HUES64 (cell line): ENCODE data around the gene SH3TC1.

ENCODE experiments used
- H3K27ac ChIP-seq: 2 replicates; pipeline ENCODE4 v1.7.0; 2013; ENCODE audit warnings: low read depth, low read length, inconsistent platforms
- H3K27me3 ChIP-seq: 2 replicates; pipeline ENCODE4 v1.6.1; 2013; ENCODE audit warnings: mild to moderate bottlenecking, low read length; ENCODE audit not compliant: insufficient read depth
- H3K36me3 ChIP-seq: 2 replicates; pipeline ENCODE4 v1.6.1; 2013; ENCODE audit warnings: mild to moderate bottlenecking, low read length; ENCODE audit not compliant: insufficient read depth
- H3K4me1 ChIP-seq: 2 replicates; pipeline ENCODE4 v1.6.1; 2013; ENCODE audit warnings: mild to moderate bottlenecking, low read length, moderate library complexity; ENCODE audit not compliant: insufficient read depth
- H3K4me3 ChIP-seq: 2 replicates; pipeline ENCODE4 v1.5.1; 2013; ENCODE audit warnings: mild to moderate bottlenecking, low read length, moderate library complexity
- H3K9ac ChIP-seq: 2 replicates; pipeline ENCODE4 v1.6.1; 2013; ENCODE audit warnings: mild to moderate bottlenecking, low read depth, low read length
- H3K9me3 ChIP-seq: 2 replicates; pipeline ENCODE4 v1.6.1; 2013; ENCODE audit warnings: low read depth, low read length; ENCODE audit not compliant: insufficient read depth
- WGBS: fragments of 150-250, 120-280 bp; methylation state at CpG from one replicate; pipeline ENCODE4 v1.1.7; 2013; ENCODE audit warnings: missing lambda C conversion rate; 5-methylcytosine and 5-hydroxymethylcytosine counted together

The SH3TC1 gene

GRCh38 chr4:8211737-8212581 lies 12.9 kb downstream of the SH3TC1 start:
- no peaks in the 10 kb centered on the region for H3K27me3 ChIP-seq
- WGBS, result 87% methylated on average over 20 of the region's 22 CpGs
- H3K36me3 ChIP-seq, result no peaks in the 10 kb centered on the region
- H3K9me3 ChIP-seq, result no peaks in the 10 kb centered on the region
- no peak overlapping the region for H3K9ac ChIP-seq
- no peaks in the 10 kb centered on the region for H3K4me1 ChIP-seq
- H3K27ac ChIP-seq, result no peak overlapping the region
- H3K4me3 ChIP-seq, result no peak overlapping the region

- Histone ChIP-seq H3K4me1 (no peaks in the 10 kb centered on the region), H3K4me3 (no peak overlapping the region), H3K27ac (no peak overlapping the region), H3K27me3 (no peaks in the 10 kb centered on the region), H3K36me3 (no peaks in the 10 kb centered on the region), H3K9ac (no peak overlapping the region), H3K9me3 (no peaks in the 10 kb centered on the region)
- 89% methylated on average over 12 of the region's 12 CpGs for WGBS
Observed at GRCh38 chr4:8212622-8213021, 13.5 kb downstream of the SH3TC1 start.

- H3K27me3 ChIP-seq, result no peaks in the 10 kb centered on the region
- H3K4me3 ChIP-seq, result no peak overlapping the region
- H3K4me1 ChIP-seq, result no peaks in the 10 kb centered on the region
- no peaks in the 10 kb centered on the region for H3K9me3 ChIP-seq
- no peaks in the 10 kb centered on the region for H3K36me3 ChIP-seq
- 82% methylated on average over 7 of the region's 7 CpGs for WGBS
- H3K9ac ChIP-seq, result no peak overlapping the region
- H3K27ac ChIP-seq, result no peak overlapping the region
Observed at GRCh38 chr4:8213121-8213520, 14.0 kb downstream of the SH3TC1 start.

GRCh38 chr4:8214136-8214535 lies 15.0 kb downstream of the SH3TC1 start:
- no peaks in the 10 kb centered on the region for H3K36me3 ChIP-seq
- H3K9me3 ChIP-seq, result no peaks in the 10 kb centered on the region
- WGBS, result 90% methylated on average over 13 of the region's 13 CpGs
- H3K27ac ChIP-seq, result no peak overlapping the region
- no peaks in the 10 kb centered on the region for H3K4me1 ChIP-seq
- no peak overlapping the region for H3K9ac ChIP-seq
- H3K27me3 ChIP-seq, result no peaks in the 10 kb centered on the region
- H3K4me3 ChIP-seq, result no peak overlapping the region

- WGBS, result 83% methylated on average over 12 of the region's 12 CpGs
- no peaks in the 10 kb centered on the region for H3K4me1 ChIP-seq
- no peaks in the 10 kb centered on the region for H3K27me3 ChIP-seq
- H3K9me3 ChIP-seq, result no peaks in the 10 kb centered on the region
- H3K9ac ChIP-seq, result no peak overlapping the region
- H3K4me3 ChIP-seq, result no peak overlapping the region
- no peaks in the 10 kb centered on the region for H3K36me3 ChIP-seq
- H3K27ac ChIP-seq, result no peak overlapping the region
Observed at GRCh38 chr4:8215001-8215427, 15.9 kb downstream of the SH3TC1 start.

GRCh38 chr4:8215641-8216442 lies 16.8 kb downstream of the SH3TC1 start:
- Histone ChIP-seq H3K36me3 (no peaks in the 10 kb centered on the region), H3K4me3 (no peak overlapping the region), H3K27me3 (no peaks in the 10 kb centered on the region), H3K27ac (no peak overlapping the region), H3K9me3 (no peaks in the 10 kb centered on the region), H3K9ac (no peak overlapping the region), H3K4me1 (no peaks in the 10 kb centered on the region)
- 94% methylated on average over 23 of the region's 23 CpGs for WGBS

DNA sequence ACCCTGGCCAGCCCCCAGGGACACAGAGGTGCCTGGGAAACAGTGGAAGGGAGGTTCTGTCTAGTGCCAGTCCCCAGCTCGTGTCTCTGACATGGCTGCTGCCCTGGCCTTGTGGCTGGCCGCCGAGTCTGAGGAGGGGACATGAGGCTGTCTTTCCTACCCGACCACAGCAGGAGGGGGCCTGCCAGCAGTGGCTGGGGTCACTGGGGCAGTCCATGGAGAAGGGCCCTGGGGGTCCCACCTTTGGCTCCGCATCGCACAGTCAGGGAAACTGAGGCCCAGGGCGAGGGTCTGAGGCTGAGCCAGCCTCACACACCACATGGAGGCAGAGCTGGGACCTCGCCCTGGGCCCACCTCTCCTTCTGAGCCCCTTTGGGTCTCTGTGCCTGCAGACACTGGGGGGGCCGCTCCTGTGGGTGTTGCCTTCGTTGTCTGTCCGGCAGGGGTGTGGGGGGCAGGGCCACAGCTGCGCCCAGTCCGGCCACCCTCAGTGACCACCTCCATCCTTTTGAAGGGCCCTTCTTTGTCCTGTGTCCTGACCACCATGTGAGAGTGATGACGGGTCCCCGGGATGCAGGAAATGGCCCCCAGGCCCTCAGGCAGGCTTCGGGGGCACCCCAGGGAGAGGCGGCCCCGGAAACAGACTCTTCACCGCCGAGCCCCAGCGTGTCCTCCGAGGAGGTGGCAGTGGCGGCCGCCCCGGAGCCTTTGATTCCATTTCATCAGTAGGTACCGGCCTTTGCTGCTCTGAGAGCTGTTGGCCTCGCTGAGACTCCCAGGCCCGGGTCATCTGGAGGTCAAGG lies 17.6 kb downstream of the SH3TC1 start:
- Histone ChIP-seq H3K27me3 (no peaks in the 10 kb centered on the region), H3K4me3 (no peak overlapping the region), H3K4me1 (no peaks in the 10 kb centered on the region), H3K9me3 (no peaks in the 10 kb centered on the region), H3K36me3 (no peaks in the 10 kb centered on the region), H3K9ac (no peak overlapping the region), H3K27ac (no peak overlapping the region)
- 92% methylated on average over 28 of the region's 28 CpGs for WGBS

DNA sequence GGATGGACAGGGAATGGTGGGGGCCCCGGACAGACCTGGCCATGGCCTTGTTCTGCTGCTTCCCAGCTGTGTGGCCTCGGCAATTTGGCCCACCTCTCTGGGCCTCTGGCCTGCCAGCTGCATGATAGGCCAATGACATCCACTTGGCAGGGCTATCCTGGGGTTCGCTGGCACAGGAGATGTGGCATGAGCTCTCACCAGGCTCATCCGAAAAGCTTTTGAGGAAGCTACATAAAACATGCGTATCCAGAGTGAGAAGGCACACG lies 18.1 kb downstream of the SH3TC1 start:
- no peak overlapping the region for H3K27ac ChIP-seq
- no peaks in the 10 kb centered on the region for H3K36me3 ChIP-seq
- H3K4me1 ChIP-seq, result no peaks in the 10 kb centered on the region
- H3K4me3 ChIP-seq, result no peak overlapping the region
- 93% methylated on average over 6 of the region's 6 CpGs for WGBS
- H3K9me3 ChIP-seq, result no peaks in the 10 kb centered on the region
- no peak overlapping the region for H3K9ac ChIP-seq
- H3K27me3 ChIP-seq, result no peaks in the 10 kb centered on the region

DNA sequence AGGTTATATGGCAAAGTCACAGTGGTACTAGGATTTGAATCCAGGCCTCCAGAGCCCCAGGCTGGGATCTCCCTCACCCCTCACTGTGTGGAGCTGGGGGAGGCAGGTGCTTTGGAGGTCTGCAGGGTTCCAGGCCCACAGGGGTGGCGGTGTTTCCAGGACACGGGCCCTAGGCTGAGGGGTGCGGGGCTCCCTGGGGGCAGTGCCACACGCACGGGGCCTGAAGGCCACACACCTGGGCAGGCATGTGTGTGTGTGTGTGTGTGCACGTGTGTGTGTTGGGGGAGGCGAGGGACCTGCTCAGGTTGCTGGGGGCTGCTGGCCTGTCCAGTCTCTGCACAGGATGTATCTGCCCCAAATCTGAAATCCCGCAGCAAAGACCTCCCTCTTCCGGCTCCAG lies 18.8 kb downstream of the SH3TC1 start:
- Histone ChIP-seq H3K36me3 (no peaks in the 10 kb centered on the region), H3K9me3 (no peaks in the 10 kb centered on the region), H3K27me3 (no peaks in the 10 kb centered on the region), H3K9ac (no peak overlapping the region), H3K27ac (no peak overlapping the region), H3K4me3 (no peak overlapping the region), H3K4me1 (no peaks in the 10 kb centered on the region)
- WGBS, result 90% methylated on average over 9 of the region's 9 CpGs

- Histone ChIP-seq H3K27ac (no peak overlapping the region), H3K4me3 (no peak overlapping the region), H3K4me1 (no peaks in the 10 kb centered on the region), H3K27me3 (no peaks in the 10 kb centered on the region), H3K9ac (no peak overlapping the region), H3K9me3 (no peaks in the 10 kb centered on the region), H3K36me3 (no peaks in the 10 kb centered on the region)
- 92% methylated on average over 20 of the region's 20 CpGs for WGBS
Observed at GRCh38 chr4:8218371-8219031, 19.4 kb downstream of the SH3TC1 start.

DNA sequence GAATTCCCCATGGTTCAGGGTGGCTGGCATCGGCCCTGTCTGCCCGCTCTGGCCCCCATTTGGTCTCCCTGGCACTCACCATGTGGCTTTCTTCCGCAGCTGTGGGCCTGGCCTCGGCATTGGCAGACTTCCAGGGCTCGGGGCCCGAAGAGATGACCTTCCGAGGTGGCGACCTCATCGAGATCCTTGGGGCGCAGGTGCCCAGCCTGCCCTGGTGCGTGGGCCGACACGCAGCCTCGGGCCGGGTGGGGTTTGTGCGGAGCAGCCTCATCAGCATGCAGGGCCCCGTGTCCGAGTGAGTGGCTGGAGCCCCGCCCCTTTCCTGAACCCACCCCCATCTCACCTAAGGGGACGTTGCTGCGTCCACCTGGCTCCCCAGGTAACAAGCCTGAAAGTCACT lies 20.1 kb downstream of the SH3TC1 start:
- Histone ChIP-seq H3K4me1 (no peaks in the 10 kb centered on the region), H3K9ac (no peak overlapping the region), H3K4me3 (no peak overlapping the region), H3K27ac (no peak overlapping the region), H3K9me3 (no peaks in the 10 kb centered on the region), H3K27me3 (no peaks in the 10 kb centered on the region), H3K36me3 (no peaks in the 10 kb centered on the region)
- WGBS, result 88% methylated on average over 21 of the region's 21 CpGs
